NK-92 treated with Interleukin-12 subunit alpha and Interleukin-12 subunit beta, amount 100 ng/mL, for 24 hours (cell line): ENCODE results near the gene LDLRAD4.
"Not testable (repeated sequence)": the region's sequence is repeated elsewhere in the genome, so short reads cannot be mapped to it uniquely, and the experiment has no call there.

Experiments
- DNase-seq: peaks from one replicate; lab custom pipeline; 2025; lab: John Stamatoyannopoulos, UW

LDLRAD4 gene

GRCh38 chr18:13470516-13471197 is 252.1 kb downstream of the LDLRAD4 start:
- DNase-seq, result no peak

DNA sequence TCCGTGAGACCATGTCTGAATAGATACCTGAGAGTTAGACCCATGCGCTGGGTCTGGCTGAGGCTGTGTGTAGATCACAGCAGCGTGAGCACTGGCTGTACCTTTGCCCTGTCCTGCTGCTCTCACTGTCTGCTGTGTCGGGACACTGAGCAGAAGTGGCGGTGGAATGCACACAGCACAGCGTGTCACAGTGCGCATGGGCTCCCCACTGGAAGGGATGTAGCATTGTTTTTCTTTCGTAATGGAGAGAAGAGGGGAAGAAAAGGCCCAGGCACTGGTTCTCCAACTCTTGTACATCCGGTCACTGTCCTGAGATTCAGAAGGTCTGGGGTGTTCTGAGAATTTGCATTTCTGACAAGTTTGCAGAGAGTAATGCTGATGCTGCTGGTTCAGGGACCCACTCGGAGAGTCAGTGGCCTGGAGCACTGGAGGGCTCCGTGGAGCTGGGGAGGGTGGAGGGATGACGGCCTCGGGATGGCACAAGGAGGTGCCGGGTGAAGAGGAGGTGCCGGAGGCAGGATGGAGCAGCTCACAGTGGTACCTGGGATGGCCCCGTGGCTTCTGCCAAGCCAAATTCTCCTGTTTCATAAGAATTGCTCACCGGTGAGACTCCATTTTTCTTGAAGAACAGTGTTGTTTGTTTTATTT is 252.8 kb downstream of the LDLRAD4 start:
- DNase-seq, result no peak

- no peak for DNase-seq
These were observed 253.5 kb downstream of the LDLRAD4 start for GRCh38 chr18:13471971-13472628.

- DNase-seq, result no peak
These were observed 255.2 kb downstream of the LDLRAD4 start for GRCh38 chr18:13473751-13474150.

DNA sequence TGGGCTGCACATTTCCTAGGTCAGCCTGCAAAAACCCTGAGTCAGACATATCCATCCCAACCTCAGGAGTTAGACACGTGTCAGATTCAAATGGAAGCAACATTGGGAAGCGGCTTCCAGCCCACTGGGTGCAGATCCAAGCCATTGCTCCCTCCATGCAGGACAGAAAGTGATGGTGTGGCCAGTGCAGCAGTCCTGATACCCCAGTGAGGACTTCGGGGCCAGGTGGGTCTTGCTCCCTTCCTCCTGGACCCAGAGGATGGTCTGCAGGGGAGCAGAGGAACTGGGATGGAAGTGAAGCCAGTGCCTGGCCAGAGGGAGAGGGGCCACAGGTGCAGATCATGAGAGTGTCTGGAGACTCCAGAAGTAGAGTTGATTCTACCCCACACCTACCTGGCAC is 255.8 kb downstream of the LDLRAD4 start:
- DNase-seq, result no peak

DNA sequence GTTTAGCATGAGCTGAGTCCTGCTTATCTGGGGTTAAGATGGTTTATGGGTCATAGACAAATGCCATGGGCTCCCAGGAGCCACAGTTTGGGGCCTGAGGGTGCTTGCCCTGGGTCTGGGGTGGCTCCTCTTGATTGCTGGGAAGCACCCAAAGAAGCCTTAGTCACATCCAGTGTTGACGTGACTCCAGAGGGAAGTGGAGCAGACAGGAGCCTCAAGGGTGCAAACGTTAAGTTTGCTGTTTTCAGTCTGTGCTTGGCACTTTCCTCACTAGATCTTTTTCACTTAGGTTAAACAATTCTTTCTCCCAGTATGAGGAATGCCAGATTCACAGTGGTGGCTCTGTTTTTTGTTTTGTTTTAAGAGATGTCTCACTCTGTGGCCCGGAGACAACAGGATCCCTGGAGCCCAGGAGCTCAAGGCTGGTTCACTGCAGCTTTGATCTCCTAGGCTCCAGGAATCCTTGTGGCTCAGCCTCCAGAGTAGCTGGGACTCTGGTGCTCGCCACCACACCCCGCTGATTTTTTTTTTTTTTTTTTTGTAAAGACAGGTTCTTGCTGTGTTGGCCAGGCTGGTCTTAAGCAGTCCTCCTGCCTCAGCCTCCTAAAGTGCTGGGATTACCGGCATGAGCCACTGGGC is 256.5 kb downstream of the LDLRAD4 start:
- DNase-seq, result no peak

DNA sequence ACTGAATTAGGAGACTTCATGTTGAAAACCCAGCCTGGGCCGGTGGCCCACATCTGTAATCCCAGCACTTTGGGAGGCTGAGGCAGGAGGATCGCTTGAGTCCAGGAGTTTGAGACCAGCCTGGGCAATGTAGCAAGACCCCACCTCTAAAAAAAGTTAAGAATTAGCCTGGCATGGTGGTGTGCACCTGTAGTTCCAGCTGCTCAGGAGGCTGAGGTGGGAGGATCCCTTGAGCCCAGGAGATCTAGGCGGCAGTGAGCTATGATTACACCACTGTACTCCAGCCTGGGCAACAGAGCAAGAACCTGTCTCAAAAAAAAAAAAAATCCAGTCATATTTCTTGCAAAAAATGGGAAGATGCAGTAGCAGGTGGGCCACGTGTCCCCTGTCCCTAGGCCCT is 257.8 kb downstream of the LDLRAD4 start:
- DNase-seq, result not testable (repeated sequence)

DNA sequence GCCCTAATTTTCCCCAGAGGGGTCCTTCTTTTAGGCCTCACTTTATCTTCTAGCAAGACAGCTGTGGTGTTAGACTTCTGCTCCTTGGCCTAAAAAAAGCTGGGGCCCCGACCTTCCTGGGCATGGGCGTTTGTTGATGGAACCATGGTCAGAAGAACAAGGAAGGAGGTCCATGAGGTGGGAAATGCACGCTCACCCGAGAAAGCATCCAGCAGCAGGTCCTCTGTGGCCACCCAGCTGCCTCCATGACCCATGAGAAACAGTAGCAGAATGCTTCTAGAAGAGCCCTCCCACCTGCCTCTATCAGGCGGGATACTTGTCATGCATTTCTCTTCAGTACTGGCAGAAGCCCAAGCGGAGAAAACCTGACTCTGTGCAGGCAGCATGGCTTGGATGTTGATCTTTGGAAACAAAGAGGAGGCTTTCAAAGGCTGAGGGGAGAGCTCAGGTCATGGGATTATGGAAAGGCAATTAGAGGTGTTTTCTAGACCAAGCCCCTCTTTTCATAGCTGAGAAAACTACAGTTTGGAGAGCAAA is 258.7 kb downstream of the LDLRAD4 start:
- DNase-seq, result no peak

DNA sequence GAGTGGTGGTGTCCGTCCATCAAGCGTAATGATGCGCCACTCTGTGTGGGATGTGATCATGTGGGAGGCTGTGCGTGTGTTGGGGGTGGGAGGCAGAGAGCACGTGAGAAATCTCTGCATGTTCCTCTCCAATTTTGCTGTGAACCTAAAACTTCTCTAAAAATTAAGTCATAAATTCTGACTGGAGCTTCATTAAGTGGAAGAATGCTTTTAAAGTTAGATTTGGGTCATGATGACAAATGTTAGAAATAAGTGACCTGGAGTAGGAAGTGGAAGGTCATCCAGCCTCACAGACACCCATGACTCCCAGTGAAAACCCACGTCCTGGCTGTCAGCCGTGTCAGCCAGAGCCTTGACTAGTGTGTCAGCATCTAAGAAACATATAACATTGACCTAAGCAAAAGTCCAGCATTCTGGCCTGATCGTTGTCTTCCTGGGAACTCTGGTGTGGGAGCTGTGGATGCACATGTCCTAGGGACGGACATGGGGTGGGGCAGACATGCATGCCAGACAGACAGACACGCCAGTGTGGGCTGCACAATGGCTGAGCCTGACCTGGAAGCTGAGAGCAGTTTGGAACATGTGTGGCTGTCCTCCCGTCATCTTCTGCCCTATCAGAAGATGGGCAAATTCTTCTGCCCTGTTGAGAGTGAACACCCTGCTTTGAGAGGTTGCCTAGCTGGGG is 262.2 kb downstream of the LDLRAD4 start:
- no peak for DNase-seq

DNA sequence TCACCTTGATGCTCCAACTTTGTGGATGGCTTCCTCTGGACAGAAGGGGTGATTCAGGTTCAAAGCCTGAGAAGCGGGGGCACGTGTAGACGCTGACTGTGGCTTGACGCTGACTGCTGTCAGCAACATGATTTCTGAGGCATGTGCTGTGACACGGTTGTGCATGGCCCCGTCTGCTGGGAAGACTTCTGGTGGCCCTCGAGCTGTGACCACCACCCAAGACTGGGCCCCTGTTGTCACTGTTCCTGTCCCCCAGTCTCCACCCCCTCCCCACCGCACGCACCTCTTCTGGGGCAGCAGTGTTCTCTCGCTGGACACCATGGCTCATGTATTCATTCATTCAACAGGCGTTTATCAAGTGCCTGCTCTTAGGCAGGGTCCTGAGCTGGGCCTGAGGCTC is 262.8 kb downstream of the LDLRAD4 start:
- DNase-seq, result no peak

GRCh38 chr18:13481820-13482617 is 263.5 kb downstream of the LDLRAD4 start:
- no peak for DNase-seq

- no peak for DNase-seq
These were observed 264.0 kb downstream of the LDLRAD4 start for GRCh38 chr18:13482618-13482945.

GRCh38 chr18:13483316-13484270 is 265.0 kb downstream of the LDLRAD4 start:
- DNase-seq, result no peak

GRCh38 chr18:13485182-13485581 is 266.6 kb downstream of the LDLRAD4 start:
- DNase-seq, result no peak

- no peak for DNase-seq
These were observed 267.0 kb downstream of the LDLRAD4 start for GRCh38 chr18:13485604-13486003.

DNA sequence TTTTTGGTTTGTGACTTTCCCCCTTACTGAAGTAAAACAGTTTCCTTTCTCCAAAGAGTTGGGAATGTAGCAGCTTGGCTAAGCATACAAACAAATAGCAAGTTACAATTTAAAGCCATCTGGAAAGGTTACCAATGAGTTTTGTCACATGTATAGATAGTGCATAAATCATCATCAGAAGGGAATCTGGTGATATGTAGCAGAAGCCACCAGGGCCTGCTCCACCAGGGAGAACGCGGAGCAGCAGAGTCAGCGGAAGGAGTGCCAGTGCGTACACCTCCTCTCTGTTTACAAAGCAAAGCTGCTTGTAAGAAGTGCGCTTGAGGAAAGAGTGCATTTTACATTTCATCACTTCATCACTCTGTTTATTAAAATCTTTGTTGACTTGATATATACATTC is 267.7 kb downstream of the LDLRAD4 start:
- DNase-seq, result no peak

- no peak for DNase-seq
These were observed 268.1 kb downstream of the LDLRAD4 start for GRCh38 chr18:13486686-13487085.

DNA sequence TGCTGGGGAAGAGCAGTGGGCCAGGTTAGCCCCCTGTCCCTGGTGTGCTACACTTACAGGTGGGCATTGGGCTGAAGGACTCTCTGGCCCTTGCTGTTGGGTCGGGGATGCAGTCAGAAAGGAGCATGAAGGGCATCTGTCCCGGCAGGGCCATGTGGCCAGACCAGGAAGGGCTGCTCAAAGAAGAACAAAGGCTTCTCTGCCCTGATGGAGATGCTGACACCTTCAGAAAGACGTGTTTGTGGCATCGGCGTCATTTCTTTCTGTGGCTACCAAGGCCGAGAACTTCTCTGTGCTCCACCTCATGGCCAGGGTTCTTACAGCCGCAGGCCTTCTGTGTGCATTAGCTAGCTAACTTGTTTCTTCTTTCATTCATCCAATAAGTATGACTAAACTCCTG is 268.7 kb downstream of the LDLRAD4 start:
- DNase-seq, result no peak

GRCh38 chr18:13488281-13488929 is 269.8 kb downstream of the LDLRAD4 start:
- DNase-seq, result no peak

DNA sequence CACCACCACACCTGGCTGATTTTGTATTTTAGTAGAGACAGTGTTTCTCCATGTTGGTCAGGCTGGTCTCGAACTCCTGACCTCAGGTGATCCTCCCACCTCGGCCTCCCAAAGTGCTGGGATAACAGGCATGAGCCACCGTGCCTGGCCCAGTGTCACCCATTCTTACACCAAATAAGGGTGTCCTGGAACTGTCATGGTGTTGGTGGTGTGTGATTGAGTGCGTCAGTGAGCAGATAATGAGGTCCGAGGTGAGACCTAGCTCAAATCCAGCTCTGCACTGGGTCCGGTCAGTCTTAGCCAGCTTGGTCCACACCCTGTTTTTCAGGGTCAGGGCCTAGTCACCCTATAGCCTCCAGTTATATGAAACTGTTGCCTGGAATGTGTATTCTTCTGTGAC is 270.7 kb downstream of the LDLRAD4 start:
- DNase-seq, result not testable (repeated sequence)
